NCI-H226 (cell line): Measurements from ENCODE around the gene FCHO1.
A peak's percentile ranks its signal among the peaks of the same experiment; 100 is the strongest.
"Not testable (repeated sequence)": the region's sequence is repeated elsewhere in the genome, so short reads cannot be mapped to it uniquely, and the experiment has no call there.

Experiments
- DNase-seq: peaks from one replicate; pipeline ENCODE4 v3.0.0-alpha.2; 2015

Gene FCHO1

DNA sequence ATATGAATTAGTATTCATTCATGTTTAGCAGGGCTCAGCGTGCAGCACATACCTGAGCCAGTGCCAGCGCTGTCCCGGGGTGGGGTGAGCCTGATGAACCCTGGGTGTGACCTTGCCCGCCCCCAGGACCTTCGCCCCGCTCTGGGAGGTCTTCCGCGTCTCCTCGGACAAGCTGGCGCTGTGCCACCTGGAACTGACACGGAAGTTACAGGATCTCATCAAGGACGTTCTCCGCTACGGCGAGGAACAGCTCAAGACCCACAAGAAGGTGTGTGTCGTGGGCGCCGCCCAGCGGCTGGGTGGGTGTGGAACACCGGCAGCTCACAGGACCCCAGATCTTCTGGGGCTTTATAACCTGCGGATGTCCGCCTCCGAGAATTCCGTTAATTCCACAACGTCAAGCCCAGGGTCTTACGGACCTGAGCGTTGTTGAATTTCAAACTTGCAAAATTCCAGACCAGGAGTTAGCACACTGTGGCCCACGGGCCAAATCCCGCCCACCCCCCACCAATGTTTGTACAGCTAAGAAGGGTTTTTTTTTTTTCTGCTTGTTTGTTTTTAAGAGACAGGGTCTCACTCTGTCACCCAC lies 15.4 kb downstream of the FCHO1 start:
- DNase-seq: peak; percentile 79

DNA sequence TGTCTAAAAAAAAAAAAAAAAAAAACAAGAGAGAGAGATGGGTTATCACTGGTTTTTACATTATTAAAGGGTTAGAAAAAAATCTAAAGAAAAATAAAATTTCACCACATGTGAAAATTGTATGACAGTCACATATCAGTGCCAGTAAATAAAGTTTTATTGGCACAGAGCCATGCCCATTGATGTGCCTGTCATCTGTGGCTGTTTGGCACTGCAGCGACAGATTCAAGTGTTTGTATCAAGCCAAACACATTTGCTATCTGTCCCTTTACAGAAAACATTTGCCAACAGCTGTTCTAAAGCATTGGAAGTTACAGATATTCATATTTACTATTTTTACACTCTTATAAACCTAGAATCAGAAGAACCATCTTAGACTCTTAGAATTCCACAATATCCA lies 16.3 kb downstream of the FCHO1 start:
- DNase-seq: no peak

DNA sequence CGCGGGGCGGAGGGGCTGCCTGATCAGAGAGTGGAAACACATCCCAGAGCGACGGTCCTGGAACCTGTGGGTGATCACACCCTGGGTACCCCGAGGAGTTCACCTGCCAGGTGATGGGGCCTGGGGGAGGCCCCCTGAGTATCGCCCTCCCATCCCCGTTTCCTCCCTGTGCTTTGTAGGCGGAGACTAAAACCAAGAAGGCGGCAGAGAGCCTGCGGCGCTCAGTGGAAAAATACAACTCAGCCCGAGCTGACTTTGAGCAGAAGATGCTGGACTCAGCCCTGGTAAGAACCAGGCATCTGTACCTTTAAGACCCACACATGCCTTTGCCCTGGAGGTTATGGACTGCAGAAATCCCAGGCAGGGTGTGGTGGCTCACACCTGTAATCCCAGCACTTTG lies 19.3 kb downstream of the FCHO1 start:
- no peak for DNase-seq

DNA sequence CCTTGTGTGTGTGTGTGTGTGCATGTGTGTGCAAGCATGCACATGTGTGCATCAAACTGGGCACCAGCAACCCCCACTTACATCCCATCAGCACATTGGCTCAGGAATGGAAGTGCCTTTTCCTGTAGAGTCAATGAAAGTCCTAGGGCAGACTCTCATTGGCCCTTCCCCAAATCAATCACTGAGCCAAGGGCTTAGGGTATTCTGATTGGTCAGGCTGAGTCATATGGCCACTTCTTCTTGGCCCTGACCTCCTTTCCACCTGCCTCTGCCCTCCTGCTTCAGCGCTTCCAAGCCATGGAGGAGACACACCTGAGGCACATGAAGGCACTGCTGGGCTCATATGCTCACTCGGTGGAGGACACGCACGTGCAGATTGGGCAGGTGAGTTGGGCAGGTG lies 20.9 kb downstream of the FCHO1 start:
- DNase-seq: no peak

DNA sequence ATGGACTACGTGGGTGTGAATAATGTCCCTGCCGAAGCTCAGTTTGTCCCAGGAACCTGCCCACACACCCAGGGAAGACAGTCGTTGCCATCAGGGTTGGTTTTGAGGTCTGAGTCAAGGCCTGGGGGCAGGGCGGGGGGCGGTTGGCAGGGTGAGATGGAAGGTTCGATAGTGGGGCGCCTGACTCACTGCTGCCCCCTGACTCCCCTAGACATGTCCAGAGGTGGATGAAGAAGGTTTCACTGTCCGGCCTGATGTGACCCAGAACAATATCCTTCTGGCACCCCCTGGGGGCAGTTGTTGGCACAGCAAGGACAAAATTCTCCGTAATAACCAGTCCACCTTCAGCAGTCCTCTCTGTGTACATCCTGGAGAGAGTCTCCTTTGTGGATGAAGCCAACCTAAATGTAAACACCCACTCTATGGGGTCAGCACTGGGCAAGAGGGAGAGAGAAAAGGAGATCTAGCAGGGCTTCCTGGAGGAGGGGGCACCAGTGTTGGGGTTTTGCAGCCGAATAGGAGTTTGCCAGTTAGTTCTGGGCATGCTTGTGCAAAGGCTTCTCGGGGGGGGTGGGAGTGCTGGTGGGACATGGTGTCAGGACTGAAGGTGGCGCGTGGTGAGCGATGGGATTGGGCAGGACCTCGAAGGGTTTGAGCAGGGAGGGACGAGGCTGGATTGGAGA lies 24.1 kb downstream of the FCHO1 start:
- DNase-seq: no peak

DNA sequence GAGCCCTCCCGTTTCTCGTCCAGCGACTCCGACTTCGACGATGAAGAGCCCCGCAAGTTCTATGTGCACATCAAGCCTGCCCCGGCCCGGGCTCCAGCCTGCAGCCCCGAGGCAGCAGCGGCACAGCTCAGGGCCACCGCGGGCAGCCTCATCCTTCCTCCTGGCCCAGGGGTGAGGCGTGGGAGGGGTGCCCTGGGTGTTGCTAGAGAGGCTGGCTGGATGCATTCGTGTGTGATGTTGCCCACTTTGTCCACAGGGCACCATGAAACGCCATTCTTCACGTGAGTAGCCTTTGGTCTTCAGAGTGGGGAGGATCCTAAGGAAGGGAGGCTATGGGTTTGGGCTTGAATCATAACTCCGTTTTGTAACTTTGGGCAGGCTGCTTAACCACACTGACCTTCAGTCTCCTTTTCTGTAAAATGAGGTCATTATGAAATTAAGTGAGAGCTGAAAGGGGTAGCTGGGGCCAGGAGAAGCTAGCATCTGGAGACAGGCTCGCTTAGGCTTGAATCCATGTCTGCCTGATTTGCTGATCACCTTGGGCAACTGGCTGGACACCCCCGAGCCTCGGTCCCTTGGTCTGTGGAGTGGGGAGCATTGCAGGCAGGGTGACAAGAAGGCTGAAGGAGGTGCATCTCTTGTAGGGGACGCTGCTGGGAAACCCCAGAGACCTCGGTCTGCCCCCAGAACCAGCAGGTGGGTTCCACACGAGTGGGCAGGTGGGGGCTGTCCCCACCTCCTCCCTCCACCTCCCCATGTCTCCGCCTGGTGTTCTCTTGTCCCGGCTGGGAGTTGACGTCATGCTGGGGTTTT lies 24.9 kb downstream of the FCHO1 start:
- no peak for DNase-seq

DNA sequence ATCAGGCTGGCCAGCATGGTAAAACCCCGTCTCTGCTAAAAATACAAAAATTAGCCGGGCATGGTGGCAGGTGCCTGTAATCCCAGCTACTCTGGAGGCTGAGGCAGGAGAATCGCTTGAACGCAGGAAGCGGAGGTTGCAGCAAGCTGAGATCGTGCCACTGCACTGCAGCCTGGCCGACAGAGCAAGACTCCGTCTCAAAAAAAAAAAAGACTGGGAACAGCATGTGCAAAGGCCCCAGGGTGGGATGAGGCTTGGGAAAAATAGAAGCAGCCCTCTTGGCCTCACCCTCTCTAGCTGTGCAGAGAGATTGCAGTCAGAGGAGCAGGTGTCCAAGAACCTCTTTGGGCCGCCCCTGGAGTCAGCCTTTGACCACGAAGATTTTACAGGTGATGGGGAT lies 26.6 kb downstream of the FCHO1 start:
- not testable (repeated sequence) for DNase-seq

DNA sequence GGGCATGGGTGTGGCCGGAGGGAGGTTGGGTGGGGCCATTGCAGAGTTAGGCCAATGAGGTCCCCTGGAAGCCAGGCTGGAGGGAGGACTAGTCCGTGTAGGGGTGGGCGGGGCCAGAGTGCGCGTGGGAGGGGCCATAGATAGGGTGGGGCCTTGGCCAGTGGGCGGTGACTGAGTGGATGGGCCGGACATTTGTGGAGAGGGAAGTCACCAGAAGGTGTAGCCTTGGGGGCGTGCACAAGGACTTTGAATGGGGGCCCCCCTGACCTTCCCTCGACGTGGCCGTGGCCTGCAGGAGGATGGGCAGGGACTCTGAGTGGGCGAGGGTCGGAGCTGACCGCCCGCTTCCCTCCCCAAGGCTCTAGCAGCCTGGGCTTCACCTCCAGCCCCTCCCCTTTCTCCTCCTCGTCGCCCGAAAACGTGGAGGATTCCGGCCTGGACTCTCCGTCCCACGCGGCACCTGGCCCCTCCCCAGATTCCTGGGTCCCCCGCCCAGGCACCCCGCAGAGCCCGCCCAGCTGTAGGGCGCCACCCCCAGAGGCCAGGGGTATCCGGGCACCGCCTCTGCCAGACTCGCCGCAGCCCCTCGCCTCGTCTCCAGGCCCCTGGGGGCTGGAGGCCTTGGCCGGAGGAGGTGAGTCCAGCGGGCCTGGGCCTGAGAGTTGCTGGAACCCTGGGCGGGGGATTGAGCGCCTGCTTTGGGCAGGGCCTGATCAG lies 27.1 kb downstream of the FCHO1 start:
- peak; percentile 86 for DNase-seq

DNA sequence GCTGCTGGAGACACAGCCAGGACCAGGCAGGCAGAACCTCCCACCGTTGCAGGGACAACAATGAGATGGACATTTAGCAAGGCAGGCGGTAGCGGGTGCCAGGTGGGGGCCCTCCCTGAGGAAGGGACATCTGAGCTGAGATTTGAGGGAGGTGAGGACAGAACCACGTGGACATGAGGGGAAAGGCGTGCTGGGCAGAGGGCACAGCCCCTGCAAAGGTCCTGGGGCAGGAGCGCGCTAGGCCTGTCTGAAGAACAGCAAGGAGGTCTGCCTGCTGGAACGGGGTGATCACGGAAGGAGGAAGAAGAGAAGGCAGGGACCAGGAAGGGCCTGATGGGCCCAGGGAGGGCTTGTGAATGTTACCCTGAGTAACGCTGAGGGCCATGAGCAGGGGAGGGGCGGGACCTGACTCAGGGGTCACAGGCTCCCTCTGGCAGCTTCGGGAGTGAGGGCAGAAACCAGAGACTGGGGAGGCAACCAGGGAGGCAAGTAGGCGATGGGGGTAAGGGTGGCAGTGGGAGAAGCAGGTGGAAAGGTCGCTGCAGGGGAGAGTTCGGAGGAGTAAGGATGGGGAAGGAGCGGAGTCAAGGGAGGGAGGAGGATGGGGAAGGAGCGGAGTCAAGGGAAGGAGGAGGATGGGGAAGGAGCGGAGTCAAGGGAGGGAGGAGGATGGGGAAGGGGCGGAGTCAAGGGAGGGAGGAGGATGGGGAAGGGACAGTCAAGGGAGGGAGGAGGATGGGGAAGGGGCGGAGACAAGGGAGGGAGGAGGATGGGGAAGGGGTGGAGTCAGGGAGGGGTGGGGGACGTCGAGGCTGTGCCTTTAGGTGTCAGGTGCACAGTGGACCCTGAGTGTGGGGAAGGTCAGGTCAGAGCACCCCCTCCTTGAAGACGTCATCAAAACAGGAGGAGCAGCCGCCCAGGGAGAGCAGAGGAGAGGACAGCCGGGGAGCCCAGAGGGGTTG lies 28.0 kb downstream of the FCHO1 start:
- peak; percentile 80 for DNase-seq

DNA sequence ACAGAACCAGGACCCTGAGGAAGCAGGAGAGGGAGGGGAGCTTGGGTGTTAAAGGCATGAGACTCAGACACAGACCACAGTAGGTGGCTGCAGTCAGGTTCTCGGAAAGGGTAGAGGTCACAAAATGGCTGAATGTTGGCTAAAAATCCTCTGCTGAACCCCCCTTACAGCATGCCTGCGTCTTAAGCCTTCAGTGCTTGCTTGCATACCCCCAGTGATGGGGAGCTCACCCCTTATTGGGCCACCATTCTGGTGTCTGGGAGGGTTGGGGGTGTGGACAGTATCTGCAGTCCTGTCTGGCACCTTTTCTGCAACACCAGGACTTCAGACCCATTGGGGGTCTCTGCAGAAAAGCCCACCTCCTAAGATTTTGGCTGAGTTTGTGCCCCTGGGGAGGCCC lies 29.5 kb downstream of the FCHO1 start:
- DNase-seq: no peak

DNA sequence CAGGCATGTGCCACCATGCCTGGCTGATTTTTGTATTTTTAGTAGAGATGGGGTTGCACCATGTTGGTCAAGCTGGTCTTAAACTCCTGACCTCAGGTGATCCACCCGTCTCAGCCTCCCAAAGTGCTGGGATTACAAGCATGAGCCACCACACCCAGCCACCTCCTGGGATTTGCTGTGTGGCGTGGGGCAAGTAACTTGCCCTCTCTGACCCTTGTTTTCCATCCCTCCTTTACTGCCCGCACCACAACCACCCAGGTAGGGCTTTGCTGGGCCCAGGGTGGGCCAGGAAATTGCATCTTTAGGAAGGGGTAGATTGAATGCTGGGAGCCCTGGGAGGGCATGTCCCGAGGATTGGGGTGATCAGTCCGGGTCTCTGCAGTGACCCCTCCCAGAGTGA lies 32.4 kb downstream of the FCHO1 start:
- not testable (repeated sequence) for DNase-seq

DNA sequence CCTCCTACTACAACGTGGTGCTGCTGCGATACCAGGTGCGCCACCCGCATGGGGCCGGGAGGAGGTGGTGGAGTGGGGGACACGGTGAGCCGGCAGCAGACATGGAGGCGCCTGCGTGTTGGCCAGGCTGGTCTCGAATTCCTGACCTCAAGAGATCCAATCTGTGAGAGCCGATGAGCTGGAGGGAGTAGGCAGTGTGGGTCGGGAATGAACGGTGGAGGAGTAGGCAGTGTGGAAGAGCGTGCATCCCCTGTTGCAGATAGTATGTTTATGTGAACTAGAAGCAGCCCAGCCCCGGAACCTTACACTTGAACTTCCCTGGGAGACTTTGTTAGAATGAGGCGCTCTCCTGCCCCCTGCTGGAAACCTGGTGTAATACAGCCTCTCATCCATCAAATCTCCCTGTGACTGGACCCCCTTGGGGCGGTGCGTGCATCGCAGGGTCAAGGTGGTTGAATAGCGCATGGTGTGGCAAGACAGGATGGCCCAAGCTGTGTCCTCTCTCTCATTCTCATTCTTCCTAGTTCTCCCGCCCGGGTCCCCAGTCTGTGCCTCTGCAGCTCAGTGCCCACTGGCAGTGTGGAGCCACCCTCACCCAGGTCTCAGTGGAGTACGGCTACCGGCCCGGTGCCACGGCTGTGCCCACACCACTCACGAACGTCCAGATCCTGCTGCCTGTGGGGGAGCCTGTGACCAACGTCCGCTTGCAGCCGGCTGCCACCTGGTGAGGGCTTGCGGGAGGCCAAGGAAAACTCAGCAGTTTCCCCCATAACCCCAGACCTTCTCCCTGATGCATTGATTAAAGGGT lies 33.1 kb downstream of the FCHO1 start:
- peak; percentile 21 for DNase-seq

DNA sequence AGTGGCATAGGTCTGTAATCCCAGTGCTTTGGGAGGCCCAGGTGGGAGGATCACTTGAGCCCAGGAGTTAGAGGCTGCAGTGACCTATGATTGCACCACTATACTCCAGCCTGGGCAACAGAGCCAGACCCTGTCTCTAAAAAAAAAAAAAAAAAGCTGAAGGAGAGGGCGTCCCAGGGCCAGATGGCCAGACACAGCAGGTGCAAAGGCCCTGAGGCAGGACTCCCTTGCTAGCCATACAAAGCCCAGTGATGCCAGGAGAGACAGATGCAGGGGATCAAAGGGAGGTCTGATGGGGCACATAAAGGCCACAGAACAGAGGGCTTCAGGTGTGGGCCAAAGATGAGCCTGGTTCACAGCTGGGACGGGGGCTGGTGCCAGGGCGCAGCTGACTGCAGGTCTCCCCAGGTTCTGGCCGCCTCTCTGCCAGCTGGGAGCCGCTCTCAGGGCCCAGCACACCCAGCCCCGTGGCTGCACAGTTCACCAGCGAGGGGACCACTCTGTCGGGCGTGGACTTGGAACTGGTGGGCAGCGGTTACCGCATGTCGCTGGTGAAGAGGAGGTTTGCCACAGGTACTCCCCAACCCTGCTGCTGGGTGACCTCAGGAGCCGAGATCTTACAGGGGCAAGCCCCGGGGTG lies 36.1 kb downstream of the FCHO1 start:
- no peak for DNase-seq

DNA sequence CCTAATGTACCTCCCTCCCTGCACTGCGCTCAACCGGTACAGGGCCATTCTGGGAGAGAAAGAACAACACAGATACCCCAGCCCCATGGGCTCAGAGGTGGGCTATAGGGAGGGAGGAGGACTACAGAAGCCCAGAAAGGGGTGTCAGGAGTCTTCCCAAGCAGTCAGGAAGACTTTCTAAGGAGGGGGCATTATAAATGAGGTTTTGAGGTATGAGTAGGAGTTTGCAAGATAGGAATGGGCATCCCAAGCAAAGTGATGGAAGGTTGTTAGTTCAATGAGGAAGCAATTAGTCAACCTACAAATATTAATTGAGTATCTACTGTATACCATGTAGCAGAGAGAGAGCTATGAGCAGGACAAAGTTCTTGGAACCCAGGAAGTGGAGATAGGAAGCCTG lies 37.4 kb downstream of the FCHO1 start:
- DNase-seq: no peak

DNA sequence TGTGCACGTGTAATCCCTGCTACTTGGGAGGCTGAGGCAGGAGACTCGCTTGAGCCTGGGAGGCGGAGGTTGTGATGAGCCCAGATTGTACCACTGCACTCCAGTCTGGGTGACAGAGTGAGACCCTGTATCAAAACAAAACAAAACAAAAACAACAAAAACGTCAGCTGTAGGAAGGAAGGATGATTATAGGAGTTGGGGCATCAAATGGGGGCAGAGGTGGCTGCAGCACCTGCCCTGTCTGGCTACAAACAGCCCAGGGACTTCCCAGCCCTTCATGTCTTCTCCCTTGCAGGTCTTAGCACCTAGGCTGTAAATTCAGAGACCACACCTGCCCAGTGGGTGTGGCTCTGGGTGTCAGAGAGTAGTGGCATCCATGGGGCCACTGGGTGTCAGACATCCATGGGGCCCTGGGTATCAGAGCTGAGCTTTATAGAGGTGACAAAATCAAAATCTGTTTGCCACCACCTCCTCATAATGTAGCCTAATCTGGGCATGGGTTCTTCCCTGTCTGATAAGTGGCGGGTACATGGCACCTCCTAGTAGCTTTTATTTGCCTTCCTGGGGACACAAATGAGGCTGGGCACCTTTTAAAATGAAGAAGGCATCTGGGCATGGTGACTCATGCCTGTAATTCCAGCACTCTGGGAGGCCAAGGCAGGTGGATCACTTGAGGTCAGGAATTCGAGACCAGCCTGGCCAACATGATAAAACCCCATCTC lies 38.9 kb downstream of the FCHO1 start:
- DNase-seq: no peak

DNA sequence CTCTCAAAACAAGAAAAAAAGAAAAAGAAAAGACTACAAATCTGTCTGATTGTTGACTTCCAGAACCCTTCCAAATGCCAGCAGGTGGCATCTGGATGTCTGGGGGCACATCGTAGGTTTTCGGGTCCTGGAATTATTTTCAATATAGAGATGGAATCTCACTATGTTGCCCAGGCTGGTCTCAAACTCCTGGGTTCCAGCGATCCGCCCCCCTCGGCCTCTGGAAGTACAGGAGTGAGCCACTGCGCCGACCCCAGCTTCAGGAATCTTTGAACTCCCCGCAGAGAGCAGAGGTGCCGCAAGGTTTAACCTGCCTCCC lies 43.1 kb downstream of the FCHO1 start:
- DNase-seq: no peak

DNA sequence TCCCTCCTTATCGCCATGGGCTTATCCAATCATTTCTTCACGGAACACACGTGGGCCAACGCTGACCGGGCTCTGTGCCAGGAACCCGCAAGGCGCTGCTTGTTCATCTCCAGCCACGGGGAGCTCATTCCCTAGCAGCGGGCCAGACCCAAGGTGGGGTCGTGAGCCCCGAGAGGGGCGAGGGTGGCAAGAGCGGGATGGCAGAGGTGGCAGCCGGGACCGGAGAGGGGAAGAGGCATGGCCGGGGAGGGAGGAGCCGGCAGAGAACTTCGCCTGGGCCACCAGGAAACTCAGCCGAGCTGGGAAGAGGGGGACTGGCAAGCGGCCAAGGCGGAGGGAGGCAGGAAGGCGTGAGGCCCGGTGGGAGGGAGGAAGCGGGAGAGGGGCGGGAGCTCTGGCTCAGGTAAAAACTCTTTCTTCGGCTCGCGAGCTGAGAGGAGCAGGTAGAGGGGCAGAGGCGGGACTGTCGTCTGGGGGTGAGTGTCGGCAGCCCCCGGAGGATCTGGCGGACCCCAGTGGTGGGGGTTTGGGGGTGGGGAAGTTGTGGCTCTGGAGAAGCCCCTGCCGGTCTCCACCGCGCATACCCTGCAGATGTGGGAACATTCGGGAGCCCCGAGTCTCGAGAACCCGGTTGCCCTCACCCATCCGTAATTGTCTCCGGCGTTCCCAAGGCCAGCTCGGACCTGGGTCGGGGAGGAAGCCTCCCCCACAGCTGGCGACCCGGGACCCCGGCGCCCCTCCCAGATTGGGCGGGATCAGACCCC lies 43.6 kb downstream of the FCHO1 start, which contains the start of gene B3GNT3:
Gene B3GNT3 (plus strand): TSS at position 408 of the 764 bp plus-strand sequence. CDS start 12,670 bp downstream, outside the sequence.
- peak; percentile 74 for DNase-seq

DNA sequence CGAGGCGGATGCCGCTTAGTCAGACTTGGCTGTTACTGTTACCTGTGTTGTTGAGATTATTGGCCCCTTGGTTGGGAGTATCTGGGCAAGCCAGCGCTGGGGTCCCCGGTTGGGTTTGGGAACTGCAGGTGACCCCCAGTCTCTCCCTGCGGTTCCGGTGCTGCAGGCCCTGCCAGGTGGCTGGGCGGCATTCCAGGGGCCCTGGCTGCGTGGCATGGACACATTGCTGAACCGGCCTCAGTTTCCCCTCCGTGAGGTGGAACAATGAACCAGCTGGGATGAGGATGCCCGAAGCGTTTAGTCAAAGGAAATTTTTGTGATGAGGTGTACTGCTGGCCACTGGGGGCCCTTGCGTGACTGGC lies 44.2 kb downstream of the FCHO1 start:
- DNase-seq: no peak
